ENCODE data around the gene C2orf68.
"Not testable (repeated sequence)": the region's sequence is repeated elsewhere in the genome, so short reads cannot be mapped to it uniquely, and the experiment has no call there.

C2orf68 gene, protein sequence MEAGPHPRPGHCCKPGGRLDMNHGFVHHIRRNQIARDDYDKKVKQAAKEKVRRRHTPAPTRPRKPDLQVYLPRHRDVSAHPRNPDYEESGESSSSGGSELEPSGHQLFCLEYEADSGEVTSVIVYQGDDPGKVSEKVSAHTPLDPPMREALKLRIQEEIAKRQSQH

GRCh38 chr2:85611705-85612587, at the start of gene C2orf68:
TSS of gene C2orf68 (minus strand) at chr2:85612066. CDS start at chr2:85611984, 82 bp downstream.
- DNase-seq, result peak; percentile 80

- DNase-seq, result no peak
Observed at GRCh38 chr2:85661139-85661858, 49.4 kb upstream of the C2orf68 start.

DNA sequence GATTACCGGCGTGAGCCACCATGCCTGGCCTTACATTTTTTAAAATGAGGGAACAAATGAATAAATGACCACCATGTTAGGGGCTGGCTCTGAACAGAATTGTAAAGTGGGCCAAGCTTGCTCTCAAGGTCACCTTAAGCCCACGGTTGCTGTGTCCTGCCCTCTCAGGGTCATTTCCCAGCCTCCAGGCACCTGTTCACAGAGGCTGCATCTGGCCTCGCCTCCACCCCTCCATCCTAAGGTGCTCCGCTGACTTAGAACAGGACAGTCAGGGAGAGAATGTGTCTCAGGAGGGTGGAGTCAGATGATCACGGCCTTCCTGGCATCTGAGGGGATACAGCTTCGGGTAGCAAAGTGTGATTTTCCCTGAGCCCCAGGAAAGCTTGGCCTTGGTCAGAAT, 48.9 kb upstream of the C2orf68 start:
- DNase-seq, result no peak

GRCh38 chr2:85660301-85660700, 48.4 kb upstream of the C2orf68 start:
- not testable (repeated sequence) for DNase-seq

- DNase-seq, result no peak
Observed at GRCh38 chr2:85659324-85659981, 47.6 kb upstream of the C2orf68 start.

DNA sequence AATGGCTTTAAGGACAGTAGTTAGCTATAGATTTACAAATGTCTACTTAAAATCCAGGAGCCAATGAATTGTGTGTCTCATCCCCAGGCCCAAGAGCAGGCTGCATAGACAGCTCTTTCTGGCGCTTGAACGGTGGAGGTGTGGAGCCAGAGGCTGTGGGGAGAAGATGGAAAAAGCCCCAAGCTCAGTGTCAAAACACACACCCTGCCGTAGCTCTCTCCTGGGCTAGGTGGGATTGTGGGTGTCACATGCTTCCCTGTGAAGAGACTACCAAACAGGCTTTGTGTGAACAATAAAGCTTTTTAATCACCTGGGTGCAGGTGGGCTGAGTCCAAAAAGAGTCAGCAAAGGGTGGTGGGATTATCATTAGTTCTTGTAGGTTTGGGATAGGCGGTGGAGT, 45.5 kb upstream of the C2orf68 start:
- DNase-seq, result not testable (repeated sequence)

DNA sequence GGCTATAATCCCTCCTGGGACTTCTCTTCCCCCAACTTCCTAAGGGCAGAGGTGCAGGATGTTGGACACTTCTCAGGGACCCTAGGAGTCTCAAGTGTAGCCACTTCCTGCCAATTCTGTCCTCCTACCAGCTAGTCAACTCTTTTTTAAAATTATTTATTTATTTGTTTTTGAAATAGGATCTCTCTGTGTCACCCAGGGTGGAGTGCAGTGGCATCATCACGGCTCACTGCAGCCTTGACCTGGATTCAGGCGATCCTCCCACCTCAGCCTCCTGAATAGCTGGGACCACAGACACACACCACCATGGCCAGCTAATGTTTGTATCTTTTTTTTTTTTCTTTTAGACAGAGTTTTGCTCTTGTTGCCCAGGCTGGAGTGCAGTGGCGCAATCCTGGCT, 44.6 kb upstream of the C2orf68 start:
- DNase-seq, result no peak

GRCh38 chr2:85655961-85656417, 44.1 kb upstream of the C2orf68 start:
- DNase-seq, result no peak

DNA sequence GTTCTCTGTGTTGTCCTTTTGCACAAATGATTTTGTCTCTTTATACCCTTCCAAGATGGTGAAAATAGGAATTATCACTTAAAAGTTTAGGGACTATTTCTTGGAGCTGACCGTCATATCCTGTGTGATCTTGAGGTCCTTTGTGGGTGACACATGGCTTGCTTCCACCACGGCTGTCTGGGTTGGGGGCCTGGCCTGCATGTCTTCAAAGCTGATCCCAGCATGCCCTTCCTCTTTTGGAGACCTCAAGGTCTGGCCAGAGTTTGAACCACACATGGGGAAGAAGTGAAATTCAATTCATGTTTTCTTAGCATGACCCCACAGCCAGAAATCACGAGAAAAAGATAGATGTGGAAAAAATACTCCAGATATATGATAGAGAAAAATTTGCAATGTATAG, 42.1 kb upstream of the C2orf68 start:
- DNase-seq, result no peak

GRCh38 chr2:85652056-85652455, 40.2 kb upstream of the C2orf68 start:
- no peak for DNase-seq

GRCh38 chr2:85651097-85651496, 39.2 kb upstream of the C2orf68 start:
- no peak for DNase-seq

- no peak for DNase-seq
Observed at GRCh38 chr2:85650456-85650855, 38.6 kb upstream of the C2orf68 start.

GRCh38 chr2:85649201-85650190, 37.6 kb upstream of the C2orf68 start:
- no peak for DNase-seq

DNA sequence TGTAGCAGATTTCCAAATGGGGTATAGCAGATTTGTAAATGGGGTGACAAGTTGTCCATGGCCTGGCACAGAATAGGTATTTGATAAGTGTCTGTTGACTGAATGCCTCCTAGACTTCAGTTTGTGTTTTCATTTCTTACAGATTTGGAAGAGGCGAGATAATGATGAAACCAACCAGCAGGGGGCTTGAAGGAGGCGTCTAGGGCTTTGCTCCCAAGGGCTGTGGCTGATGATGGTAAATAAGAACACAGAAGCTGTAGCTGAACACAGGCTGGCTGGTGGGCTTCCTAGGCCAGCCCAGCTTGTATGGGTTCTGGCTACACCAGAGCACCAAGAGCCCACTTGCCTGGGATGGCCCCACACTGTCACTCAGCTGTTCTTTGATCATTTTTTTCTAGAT, 36.8 kb upstream of the C2orf68 start:
- DNase-seq, result no peak

GRCh38 chr2:85647823-85648526, 36.1 kb upstream of the C2orf68 start:
- no peak for DNase-seq

DNA sequence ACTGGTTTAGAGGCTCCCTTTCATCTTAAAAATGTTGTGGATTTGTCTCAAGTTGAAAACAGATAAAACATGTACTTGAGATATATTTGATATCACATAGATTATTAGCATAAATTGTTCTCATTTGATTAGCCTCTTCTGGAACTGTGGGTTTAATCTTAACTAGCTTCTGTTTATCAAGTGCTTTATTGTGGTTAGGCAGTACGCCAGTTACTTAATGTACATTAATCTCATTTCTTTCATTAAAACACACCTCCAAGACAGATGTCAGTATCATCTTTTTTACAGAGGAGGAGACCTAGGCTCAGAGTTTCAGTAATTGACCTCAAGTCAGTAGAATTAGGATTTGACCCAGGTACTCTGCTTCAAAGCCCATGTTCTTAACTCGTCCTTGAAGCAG, 34.3 kb upstream of the C2orf68 start:
- no peak for DNase-seq

DNA sequence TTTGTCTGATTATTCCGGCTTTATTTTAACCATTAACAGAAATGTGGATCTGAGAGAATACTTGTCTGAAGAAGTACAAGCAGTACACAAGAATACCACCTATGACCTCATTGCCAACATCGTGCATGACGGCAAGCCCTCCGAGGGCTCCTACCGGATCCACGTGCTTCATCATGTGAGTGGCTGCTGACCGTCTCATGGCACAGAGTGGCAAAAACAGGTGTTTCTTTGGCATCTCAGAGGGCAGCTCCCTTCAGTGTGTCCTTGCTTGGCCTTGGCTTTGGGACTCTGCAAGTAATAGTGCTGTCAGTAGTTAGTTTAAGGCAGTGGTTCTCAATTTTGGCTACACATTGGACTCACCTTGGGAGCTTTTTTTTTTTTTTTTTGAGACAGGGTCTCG, 33.0 kb upstream of the C2orf68 start:
- no peak for DNase-seq

DNA sequence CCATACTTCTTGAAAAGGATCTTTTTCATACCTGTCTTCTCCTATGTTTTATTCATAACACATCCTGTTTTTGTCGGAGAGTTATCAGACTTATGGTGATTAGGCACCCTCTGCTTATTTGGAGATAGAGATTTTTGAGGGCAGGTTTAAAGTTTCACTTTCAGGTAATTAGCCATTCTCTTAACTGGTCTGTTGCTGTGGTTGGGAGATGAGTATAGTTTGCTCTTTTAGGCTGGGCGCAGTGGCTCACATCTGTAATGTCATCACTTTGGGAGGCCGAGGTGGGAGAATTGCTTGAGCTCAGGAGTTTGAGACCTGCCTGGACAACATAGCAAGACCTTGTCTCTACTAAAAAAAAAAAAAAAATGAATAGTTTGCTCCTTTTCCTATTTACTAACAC, 30.9 kb upstream of the C2orf68 start:
- DNase-seq, result no peak

GRCh38 chr2:85635636-85636035, 23.8 kb upstream of the C2orf68 start:
- DNase-seq, result no peak

DNA sequence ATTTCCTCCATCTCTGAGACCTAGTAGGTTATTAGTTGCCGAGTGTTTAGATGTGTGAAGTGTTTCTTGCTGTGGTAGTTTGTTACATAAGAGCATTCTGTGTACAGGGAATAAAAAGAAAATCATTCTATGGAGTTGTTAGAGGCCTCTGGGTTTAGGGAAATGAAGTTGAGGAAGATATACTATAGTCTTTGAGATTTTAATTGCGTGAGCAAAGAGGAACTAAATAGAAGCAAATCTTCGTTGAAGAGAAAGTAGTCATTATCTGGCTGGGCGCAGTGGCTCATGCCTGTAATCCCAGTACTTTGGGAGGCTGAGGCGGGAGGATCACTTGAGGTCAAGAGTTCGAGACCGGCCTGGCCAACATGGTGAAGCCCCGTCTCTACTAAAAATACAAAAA, 23.1 kb upstream of the C2orf68 start:
- no peak for DNase-seq

- DNase-seq, result no peak
Observed at GRCh38 chr2:85631316-85631715, 19.4 kb upstream of the C2orf68 start.

All from cortex of kidney (tissue), 1 donor.